ENCODE measurements around the gene DISP2.

GRCh38 chr15:40420793-40421192 lies 62.8 kb downstream of the DISP2 start:
- no peak for TF ChIP-seq CTCF (IDR thresholded peaks at IDR 0.05)
- TF ChIP-seq TCF7L2 (IDR thresholded peaks at IDR 0.05; ENCODE audit: low read depth, low read length) = no peak
- no peak; the same call in 1 of the 2 replicates for TF ChIP-seq POLR2AphosphoS5 (IDR thresholded peaks at IDR 0.05; ENCODE audit: low read depth, low read length)

All from Panc1 (cell line).